Natural killer cell (primary cell): ENCODE measurements around the gene CEP83. TPM values are rescaled to one million over a fixed set of nuclear protein-coding genes. Genes with fewer than 3 reads are reported as not detected.
A peak's percentile ranks its signal among the peaks of the same experiment; 100 is the strongest.

Experiments used
- ATAC-seq, 3 donors: fragments of 150-1000 bp in 2 of 3; fragments of 200-7000 bp in 1 of 3; cut with Tn5 transposase; 1 replicate in 1 of 3; 2 replicates in 2 of 3; pipeline ENCODE4 v1.10.0; 2021; ENCODE audit warnings: mild to moderate bottlenecking in 2 of 3, moderate library complexity in 2 of 3
- DNase-seq, 2 donors: peaks; one replicate each; pipeline versions ENCODE4 v3.0.0 to v3.0.0-alpha.2; 2013 to 2021; ENCODE audit warnings: mixed read lengths in 1 of 2
- H3K27ac ChIP-seq: one replicate; pipeline ENCODE4 v1.5.1; 2013; ENCODE audit warnings: mild to moderate bottlenecking, low read length
- H3K27me3 ChIP-seq: one replicate; pipeline ENCODE4 v1.6.1; 2013; ENCODE audit warnings: low read length; ENCODE audit not compliant: control insufficient read depth, insufficient read depth
- H3K36me3 ChIP-seq: one replicate; pipeline ENCODE4 v1.6.1; 2013; ENCODE audit warnings: low read length; ENCODE audit not compliant: control insufficient read depth, insufficient read depth
- H3K4me1 ChIP-seq: one replicate; pipeline ENCODE4 v1.6.1; 2013; ENCODE audit warnings: low read length; ENCODE audit not compliant: control insufficient read depth, insufficient read depth
- H3K4me3 ChIP-seq: one replicate; pipeline ENCODE4 v1.5.1; 2013; ENCODE audit warnings: low read length
- H3K9me3 ChIP-seq: one replicate; pipeline ENCODE4 v1.6.1; 2013; ENCODE audit warnings: low read length; ENCODE audit not compliant: control insufficient read depth, insufficient read depth
- H3K27ac Mint-ChIP-seq, 2 donors: one replicate each; pipeline ENCODE4 v1.8.0; 2022; ENCODE audit warnings: mild to moderate bottlenecking in 2 of 2, mixed read lengths in 2 of 2, moderate library complexity in 1 of 2
- H3K27me3 Mint-ChIP-seq, 2 donors: one replicate each; pipeline ENCODE4 v1.8.0; 2022; ENCODE audit warnings: low read depth in 2 of 2, mixed read lengths in 2 of 2
- H3K36me3 Mint-ChIP-seq: one replicate; pipeline ENCODE4 v1.8.0; 2022; ENCODE audit warnings: mixed read lengths
- H3K4me1 Mint-ChIP-seq, 2 donors: one replicate each; pipeline ENCODE4 v1.8.0; 2022; ENCODE audit warnings: mixed read lengths in 2 of 2
- H3K4me3 Mint-ChIP-seq: one replicate; pipeline ENCODE4 v1.8.0; 2022; ENCODE audit warnings: mild to moderate bottlenecking, moderate library complexity, mixed read lengths
- H3K9me3 Mint-ChIP-seq, 2 donors: one replicate each; pipeline ENCODE4 v1.8.0; 2022; ENCODE audit warnings: mixed read lengths in 2 of 2
- WGBS: methylation state at CpG from one replicate; pipeline ENCODE4 v1.1.7; 2013; ENCODE audit warnings: missing lambda C conversion rate; ENCODE audit not compliant: insufficient coverage; 5-methylcytosine and 5-hydroxymethylcytosine counted together
- intact Hi-C: fragments of 100-400 bp; cut with micrococcal nuclease; formaldehyde crosslinking; loops from one replicate; pipeline ENCODE4 v1.14.2; 2022
- total RNA-seq, 4 donors: library from RNA; stranded (reverse); fragments of 120-200 nt in 1 of 4; gene quantifications; one replicate each; pipeline versions ENCODE4 v1.2.3 to v1.2.4, GENCODE V29; 2013 to 2022
- TF ChIP-seq, protein P1 (sequence below): fragments of 200-600 bp; IDR thresholded peaks from one replicate; pipeline ENCODE4 v1.8.0; 2022; ENCODE audit warnings: antibody characterized with exemption

Gene CEP83
- total RNA-seq, 3 donors from 2014 or later (not counting 1 experiment from before 2014, with no cell fraction given), result 13.3 to 19.3 (median 15.2) TPM

DNA sequence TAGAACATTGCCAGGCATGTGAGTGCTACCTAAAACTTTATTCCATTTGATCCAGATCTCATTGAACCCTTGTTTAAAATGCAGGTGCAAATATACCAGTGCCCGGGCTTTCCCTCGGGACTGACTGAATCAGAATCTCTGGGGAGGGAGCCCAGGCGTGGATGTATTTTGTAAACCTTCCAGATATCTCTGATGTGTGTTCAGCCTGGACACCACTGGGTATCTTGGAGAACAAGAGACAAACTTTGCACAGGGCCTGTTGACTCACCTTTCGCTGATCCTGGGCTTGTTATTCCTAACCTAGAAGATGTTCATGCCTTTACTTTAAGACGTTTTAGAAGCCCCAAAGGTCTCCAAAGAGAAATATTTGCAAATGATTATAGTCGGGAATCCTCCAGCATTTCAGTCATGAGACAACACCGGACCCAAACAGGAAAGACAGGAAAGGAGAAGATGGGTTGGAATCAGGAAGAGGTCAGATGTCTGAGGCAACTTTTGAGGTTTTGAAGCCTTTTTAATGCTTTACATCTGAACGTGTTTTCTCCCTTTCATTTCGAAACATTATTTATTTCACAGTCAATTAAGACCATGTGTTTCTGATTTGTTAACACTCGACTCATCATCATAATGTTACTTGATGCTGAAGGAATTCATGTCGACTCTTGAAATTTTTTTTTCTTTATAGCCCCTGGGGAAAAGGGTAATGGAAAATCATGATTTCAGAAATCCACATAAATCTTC lies 192.7 kb downstream of the CEP83 start:
- 60% methylated on average over 9 of the region's 11 CpGs for WGBS
- H3K27me3 ChIP-seq, result no peaks in the 10 kb centered on the region
- Mint-ChIP-seq H3K4me1 (peaks cover 49 to 72% of the 10 kb centered on the region in 2 donors), H3K9me3 (no peaks in the 10 kb centered on the region), H3K27me3 (no peaks in the 10 kb centered on the region), H3K36me3 (peaks cover 7% of the 10 kb centered on the region), H3K4me3 (no peak overlapping the region), H3K27ac (peak overlapping the region; percentile 19 to 83)
- H3K4me3 ChIP-seq, result no peak overlapping the region
- TF ChIP-seq, protein P1, sequence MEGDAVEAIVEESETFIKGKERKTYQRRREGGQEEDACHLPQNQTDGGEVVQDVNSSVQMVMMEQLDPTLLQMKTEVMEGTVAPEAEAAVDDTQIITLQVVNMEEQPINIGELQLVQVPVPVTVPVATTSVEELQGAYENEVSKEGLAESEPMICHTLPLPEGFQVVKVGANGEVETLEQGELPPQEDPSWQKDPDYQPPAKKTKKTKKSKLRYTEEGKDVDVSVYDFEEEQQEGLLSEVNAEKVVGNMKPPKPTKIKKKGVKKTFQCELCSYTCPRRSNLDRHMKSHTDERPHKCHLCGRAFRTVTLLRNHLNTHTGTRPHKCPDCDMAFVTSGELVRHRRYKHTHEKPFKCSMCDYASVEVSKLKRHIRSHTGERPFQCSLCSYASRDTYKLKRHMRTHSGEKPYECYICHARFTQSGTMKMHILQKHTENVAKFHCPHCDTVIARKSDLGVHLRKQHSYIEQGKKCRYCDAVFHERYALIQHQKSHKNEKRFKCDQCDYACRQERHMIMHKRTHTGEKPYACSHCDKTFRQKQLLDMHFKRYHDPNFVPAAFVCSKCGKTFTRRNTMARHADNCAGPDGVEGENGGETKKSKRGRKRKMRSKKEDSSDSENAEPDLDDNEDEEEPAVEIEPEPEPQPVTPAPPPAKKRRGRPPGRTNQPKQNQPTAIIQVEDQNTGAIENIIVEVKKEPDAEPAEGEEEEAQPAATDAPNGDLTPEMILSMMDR, result no peak
- ATAC-seq, result no peak
- H3K4me1 ChIP-seq, result peaks cover 57% of the 10 kb centered on the region
- intact Hi-C loops, result loop anchor here (10.0 kb wide), 2 partner anchors 62 to 112 kb away; no protein-coding TSS in a partner anchor
- no peaks in the 10 kb centered on the region for H3K9me3 ChIP-seq
- H3K36me3 ChIP-seq, result peaks cover 9% of the 10 kb centered on the region
- DNase-seq, result no peak
- peak overlapping the region; percentile 14 for H3K27ac ChIP-seq

DNA sequence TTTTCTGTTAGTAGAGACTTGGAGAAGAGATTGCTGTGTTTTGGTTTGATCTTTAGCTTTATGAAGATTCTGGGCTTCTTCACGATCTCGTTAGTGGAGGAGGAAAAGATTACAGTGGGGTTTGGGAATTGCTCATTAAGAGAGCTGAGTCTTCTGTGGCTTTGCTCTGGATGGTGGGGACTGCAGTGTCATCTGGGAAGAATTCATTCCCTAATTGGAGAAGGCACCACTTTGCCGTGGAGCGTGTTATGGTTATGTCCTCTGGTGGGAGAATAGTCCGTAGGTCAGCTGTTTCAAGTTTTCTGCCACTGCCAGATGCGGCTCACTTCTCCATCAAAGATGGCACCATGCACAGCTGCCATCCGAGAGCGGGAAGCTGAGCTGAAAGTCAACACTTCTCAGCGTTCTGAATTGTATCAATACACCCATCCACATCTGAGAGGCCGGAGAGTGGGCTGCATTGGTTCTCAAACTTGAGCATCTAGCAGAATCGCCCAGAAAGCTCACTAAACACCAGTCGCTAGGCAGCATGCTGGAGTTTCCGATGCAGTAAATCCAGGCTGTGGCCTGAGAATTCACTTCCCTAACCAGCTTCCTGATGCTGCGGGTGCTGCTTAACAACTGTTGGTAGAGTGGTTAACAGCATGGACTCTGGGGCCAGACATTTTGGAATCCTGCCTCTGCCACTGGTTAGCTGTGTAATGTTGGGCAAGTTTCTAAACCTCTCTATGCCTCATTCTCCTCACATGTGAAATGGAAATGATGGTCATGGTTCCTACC lies 193.5 kb downstream of the CEP83 start:
- Histone ChIP-seq H3K4me1 (peaks cover 54% of the 10 kb centered on the region), H3K9me3 (no peaks in the 10 kb centered on the region), H3K4me3 (no peak overlapping the region), H3K27me3 (no peaks in the 10 kb centered on the region), H3K36me3 (peaks cover 10% of the 10 kb centered on the region), H3K27ac (no peak overlapping the region)
- H3K27me3 Mint-ChIP-seq, result no peaks in the 10 kb centered on the region
- intact Hi-C loops, result loop anchor here (10.0 kb wide), 2 partner anchors 61 to 111 kb away; no protein-coding TSS in a partner anchor
- H3K9me3 Mint-ChIP-seq, result no peaks in the 10 kb centered on the region
- H3K27ac Mint-ChIP-seq, result peak overlapping the region; percentile 83 to 96
- ATAC-seq (no peak), DNase-seq (no peak)
- H3K4me3 Mint-ChIP-seq, result no peak overlapping the region
- peaks cover 44 to 67% of the 10 kb centered on the region in 2 donors for H3K4me1 Mint-ChIP-seq
- TF ChIP-seq, protein P1, result no peak
- H3K36me3 Mint-ChIP-seq, result peaks cover 7% of the 10 kb centered on the region
- 83% methylated on average over 14 of the region's 14 CpGs for WGBS

DNA sequence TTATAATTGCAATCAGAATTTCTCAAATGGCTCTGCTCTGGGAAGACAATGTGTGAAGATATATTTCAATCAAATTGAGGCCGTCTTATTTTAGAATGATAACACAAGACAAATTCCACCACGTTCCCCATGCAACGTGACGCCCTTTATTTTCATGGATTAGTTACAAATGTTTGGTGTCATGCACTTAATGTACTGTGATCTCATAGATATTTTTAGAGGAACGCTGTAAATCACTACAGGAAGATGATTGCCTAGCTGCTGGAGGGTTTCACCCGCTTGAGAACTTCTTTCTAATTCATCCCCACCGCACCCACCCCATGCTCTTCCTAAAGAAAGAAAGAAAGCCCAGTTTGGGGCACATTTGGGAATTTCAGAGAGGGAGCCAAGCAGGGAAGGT lies 194.1 kb downstream of the CEP83 start:
- Histone ChIP-seq H3K27ac (no peak overlapping the region), H3K9me3 (no peaks in the 10 kb centered on the region), H3K27me3 (no peaks in the 10 kb centered on the region), H3K4me1 (peaks cover 50% of the 10 kb centered on the region), H3K36me3 (peaks cover 15% of the 10 kb centered on the region), H3K4me3 (no peak overlapping the region)
- Mint-ChIP-seq H3K27ac (peak overlapping the region; percentile 83 to 96), H3K36me3 (peaks cover 7% of the 10 kb centered on the region), H3K4me3 (no peak overlapping the region), H3K9me3 (no peaks in the 10 kb centered on the region), H3K27me3 (no peaks in the 10 kb centered on the region), H3K4me1 (peaks cover 43 to 61% of the 10 kb centered on the region in 2 donors)
- no peak for DNase-seq
- intact Hi-C loops, result loop anchor here (10.0 kb wide), 2 partner anchors 61 to 111 kb away; no protein-coding TSS in a partner anchor
- TF ChIP-seq, protein P1, result no peak
- no peak for ATAC-seq
- 100% methylated on average over 6 of the region's 7 CpGs for WGBS
